BJ (cell line): ENCODE measurements around the gene HOXA5. TPM values are rescaled to one million over a fixed set of nuclear protein-coding genes. Genes with fewer than 3 reads are reported as not detected.

Source experiments
- CTCF ChIA-PET: fragments of 350-600 bp; formaldehyde crosslinking; extraction: SDS; loops from one replicate; lab custom pipeline; 2021; ENCODE audit warnings: antibody characterized with exemption, inconsistent platforms; lab: Yijun Ruan, JAX
- POLR2A ChIA-PET: fragments of 300-600 bp; sonication (Branson Sonifier 250); formaldehyde crosslinking; extraction: SDS; loops from one replicate; lab custom pipeline; 2021; ENCODE audit warnings: antibody characterized with exemption; lab: Charles Lee
- DNase-seq: peaks from one replicate; pipeline ENCODE4 v3.0.0-alpha.2; 2011; ENCODE audit warnings: low read depth
- H3K27me3 ChIP-seq: 2 replicates; pipeline ENCODE4 v1.6.0; 2011; ENCODE audit warnings: low read length; ENCODE audit not compliant: control insufficient read depth, insufficient read depth
- H3K36me3 ChIP-seq: 2 replicates; pipeline ENCODE4 v1.5.1; 2011; ENCODE audit warnings: low read length; ENCODE audit not compliant: control insufficient read depth, insufficient read depth
- H3K4me3 ChIP-seq: 2 replicates; pipeline ENCODE4 v1.5.1; 2011; ENCODE audit warnings: low read depth, mild to moderate bottlenecking, control low read depth, low read length
- CTCF ChIP-seq: IDR thresholded peaks from 2 replicates; pipeline ENCODE4 v1.5.1; 2011; ENCODE audit warnings: low read depth, mild to moderate bottlenecking, control low read depth, inconsistent platforms, low read length, moderate library complexity; ENCODE audit not compliant: insufficient read depth
- polyA plus RNA-seq: library from polyadenylated mRNA; depleted of rRNA; stranded (reverse); fragments of >200 nt; gene quantifications from 2 replicates; pipeline ENCODE4 v1.2.3, GENCODE V29; 2011

Gene HOXA5
- polyA plus RNA-seq, 1 experiment = 1.2 TPM

- CTCF ChIA-PET = interaction anchor here (0.6 to 4.0 kb wide), 32 partner anchors 10 to 1268 kb away, joined by 3 to 74 read pairs (median 4); partner anchors contain the start of genes HOXA10, HOXA3 and HOXA5
- Histone ChIP-seq H3K36me3 (peaks cover 14% of the 10 kb centered on the region), H3K27me3 (no peaks in the 10 kb centered on the region), H3K4me3 (peak overlapping the region; percentile 72)
- DNase-seq = no peak
- POLR2A ChIA-PET = interaction anchor here (0.6 kb wide), 2 partner anchors 32 to 35 kb away, joined by 3 to 12 read pairs; no protein-coding TSS in a partner anchor
- peak; percentile 98 for TF ChIP-seq CTCF
Observed at GRCh38 chr7:27160546-27161213, 17.2 kb upstream of the HOXA5 start.

DNA sequence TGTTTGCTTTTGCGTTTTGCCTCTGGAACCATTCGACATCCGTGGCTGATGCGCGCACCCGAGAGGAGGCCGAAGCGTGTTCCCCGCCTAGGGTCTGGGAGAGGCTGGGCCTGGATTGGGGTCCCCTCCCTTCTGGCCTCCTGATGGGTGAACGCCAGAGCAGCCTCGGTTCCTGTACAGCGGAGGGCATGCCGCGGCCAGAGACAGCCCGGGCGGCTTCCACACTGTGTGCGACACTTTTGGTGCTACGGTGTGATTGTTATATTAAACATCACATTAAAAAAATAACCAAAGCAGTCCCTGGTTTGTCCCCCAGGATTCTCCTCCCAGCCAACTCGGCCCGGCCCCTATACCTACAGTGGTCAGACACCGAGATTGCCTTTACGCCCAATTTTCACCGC, 16.7 kb upstream of the HOXA5 start:
- CTCF ChIA-PET = interaction anchor here (0.6 to 4.0 kb wide), 23 partner anchors 9 to 1267 kb away, joined by 3 to 74 read pairs (median 5); partner anchors contain the start of genes HOXA10, HOXA3 and HOXA5
- no peak for DNase-seq
- POLR2A ChIA-PET = no interaction called here
- no peak overlapping the region for H3K4me3 ChIP-seq
- H3K27me3 ChIP-seq = no peaks in the 10 kb centered on the region
- TF ChIP-seq CTCF = no peak
- peaks cover 14% of the 10 kb centered on the region for H3K36me3 ChIP-seq

DNA sequence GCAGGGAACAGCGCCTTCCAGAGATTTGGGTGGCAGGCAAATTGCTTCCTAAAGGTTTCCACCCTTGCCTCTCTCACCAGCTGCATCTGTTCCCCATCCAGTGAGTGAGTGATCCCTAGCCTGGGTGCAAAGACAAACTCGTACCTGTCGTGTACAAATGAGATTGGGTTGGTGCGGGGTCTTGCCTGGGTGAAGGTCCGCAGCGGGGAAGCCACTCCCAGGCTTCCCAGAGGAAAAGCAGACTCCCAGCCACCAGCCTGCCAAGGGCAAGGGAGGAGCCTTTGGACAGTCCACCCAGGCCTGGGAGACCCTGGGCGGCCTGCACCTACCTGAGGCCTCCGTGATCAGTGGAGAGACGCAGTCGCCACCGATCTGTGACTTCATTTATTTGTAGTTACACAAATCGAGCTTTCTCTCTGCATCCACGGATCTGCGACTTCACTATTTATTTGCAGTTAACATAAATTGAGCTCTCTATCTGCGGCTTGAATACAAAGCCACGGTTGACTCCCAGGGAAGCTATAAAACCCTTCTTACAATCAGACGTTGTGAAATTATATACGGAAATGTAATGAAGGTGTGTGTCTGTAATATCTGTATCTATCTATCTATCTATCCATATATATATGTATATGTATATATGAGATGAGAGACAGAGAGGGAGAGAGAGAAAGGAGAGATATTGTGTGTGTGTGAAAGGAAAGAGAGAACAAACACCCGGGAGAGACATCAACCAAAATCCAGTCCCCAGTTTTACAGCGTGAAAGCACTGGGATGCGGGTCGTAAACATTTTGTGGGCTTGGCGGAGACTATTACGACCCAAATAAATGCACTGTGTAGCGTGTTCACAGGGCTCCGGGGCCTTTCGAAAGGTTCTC, 16.0 kb upstream of the HOXA5 start:
- Histone ChIP-seq H3K36me3 (peaks cover 12% of the 10 kb centered on the region), H3K27me3 (no peaks in the 10 kb centered on the region), H3K4me3 (no peak overlapping the region)
- POLR2A ChIA-PET = no interaction called here
- CTCF ChIA-PET = interaction anchor here (0.9 to 1.5 kb wide), 6 partner anchors 8 to 478 kb away, joined by 3 to 7 read pairs (median 4); no protein-coding TSS in a partner anchor
- TF ChIP-seq CTCF = no peak
- DNase-seq = no peak

- CTCF ChIA-PET = interaction anchor here (0.9 to 1.5 kb wide), 6 partner anchors 8 to 477 kb away, joined by 3 to 7 read pairs (median 4); no protein-coding TSS in a partner anchor
- Histone ChIP-seq H3K4me3 (no peak overlapping the region), H3K36me3 (peaks cover 7% of the 10 kb centered on the region), H3K27me3 (no peaks in the 10 kb centered on the region)
- TF ChIP-seq CTCF = no peak
- POLR2A ChIA-PET = no interaction called here
- DNase-seq = no peak
Observed at GRCh38 chr7:27158436-27159265, 15.2 kb upstream of the HOXA5 start.
